HG03097 (cell line): ENCODE data around the gene PPARA.
"Not testable (repeated sequence)": the region's sequence is repeated elsewhere in the genome, so short reads cannot be mapped to it uniquely, and the experiment has no call there.

Experiments
- ATAC-seq: cut with Tn5 transposase; IDR thresholded peaks from one replicate; pipeline ENCODE4 v1.9.1; 2021; ENCODE audit not compliant: unreplicated experiment, low FRiP score

The PPARA gene

DNA sequence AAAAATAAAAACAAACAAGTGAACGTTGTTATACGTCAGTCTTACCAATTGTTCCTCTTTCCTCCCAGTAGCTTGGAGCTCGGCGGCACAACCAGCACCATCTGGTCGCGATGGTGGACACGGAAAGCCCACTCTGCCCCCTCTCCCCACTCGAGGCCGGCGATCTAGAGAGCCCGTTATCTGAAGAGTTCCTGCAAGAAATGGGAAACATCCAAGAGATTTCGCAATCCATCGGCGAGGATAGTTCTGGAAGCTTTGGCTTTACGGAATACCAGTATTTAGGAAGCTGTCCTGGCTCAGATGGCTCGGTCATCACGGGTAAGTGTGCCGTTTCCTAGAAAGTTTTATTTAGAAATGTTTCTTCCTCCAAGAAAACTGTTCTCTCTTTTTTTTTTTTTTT lies 47.9 kb downstream of the PPARA start:
- no peak for ATAC-seq

DNA sequence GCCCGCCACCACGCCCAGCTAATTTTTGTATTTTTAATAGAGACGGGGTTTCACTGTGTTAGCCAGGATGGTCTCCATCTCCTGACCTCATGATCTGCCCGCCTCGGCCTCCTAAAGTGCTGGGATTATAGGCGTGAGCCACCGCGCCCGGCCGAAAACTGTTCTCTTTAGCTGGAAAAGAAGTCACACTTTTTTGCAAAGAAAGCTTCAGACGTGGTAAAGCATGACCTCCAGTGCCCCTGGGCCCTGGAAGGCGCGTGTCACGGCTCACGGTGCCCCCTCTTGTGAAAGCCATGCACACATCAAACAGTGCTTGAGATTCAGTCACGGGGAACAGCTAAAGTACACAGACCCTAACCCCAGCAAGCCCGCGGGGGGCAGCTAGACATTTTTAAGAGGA lies 48.5 kb downstream of the PPARA start:
- ATAC-seq: not testable (repeated sequence)

- no peak for ATAC-seq
Measured at GRCh38 chr22:46201059-46201757, 50.9 kb downstream of the PPARA start.

DNA sequence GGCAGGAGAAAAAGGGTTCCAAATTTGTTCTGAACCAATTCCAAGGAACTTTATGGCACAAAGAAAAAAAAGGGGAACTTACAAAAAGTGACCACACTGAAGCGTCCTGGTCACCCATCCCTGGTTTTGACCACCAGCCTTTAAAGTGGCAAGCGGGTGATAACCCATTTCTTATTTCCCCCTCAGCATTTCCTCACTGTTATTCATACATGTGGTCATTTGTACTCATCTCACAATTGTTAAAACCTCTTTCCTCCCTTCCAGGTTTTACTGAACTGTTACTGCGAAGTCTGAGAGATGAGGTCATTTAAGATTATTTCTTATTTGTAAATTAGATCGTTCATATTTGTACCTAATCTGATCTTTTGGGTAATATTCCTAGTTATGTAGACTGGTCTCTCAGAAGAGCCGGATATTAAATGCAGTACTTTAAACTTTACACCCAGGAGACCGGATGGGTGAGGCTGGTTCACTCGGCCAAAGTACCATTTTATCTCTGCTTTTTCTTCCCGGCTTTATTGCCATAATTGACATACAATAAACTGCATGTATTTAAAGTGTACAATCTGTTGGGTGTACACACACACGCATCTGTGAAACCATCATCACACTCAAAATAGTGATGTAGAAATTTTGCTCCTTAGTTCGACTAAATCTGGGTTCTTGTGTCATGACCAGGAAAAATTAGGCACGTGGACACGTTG lies 52.7 kb downstream of the PPARA start:
- no peak for ATAC-seq

DNA sequence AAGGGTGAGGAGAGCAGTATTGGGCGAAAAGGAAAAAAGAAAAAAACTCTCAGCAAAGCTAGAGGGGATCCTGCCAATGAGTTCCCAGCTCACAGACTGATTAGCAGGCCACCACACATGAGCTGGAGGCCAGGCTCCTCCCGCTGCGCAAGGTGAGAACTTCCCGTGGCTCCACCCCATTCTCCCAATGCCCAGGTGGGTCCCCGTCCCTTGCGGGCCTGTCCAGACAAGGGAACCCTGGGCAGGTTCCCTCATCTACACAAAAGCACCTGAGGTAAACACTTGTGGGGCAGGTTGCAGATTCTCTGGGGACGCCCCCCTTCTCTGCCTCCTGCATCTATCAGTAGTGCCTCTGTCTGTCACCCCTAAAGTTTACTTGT lies 53.3 kb downstream of the PPARA start:
- no peak for ATAC-seq

DNA sequence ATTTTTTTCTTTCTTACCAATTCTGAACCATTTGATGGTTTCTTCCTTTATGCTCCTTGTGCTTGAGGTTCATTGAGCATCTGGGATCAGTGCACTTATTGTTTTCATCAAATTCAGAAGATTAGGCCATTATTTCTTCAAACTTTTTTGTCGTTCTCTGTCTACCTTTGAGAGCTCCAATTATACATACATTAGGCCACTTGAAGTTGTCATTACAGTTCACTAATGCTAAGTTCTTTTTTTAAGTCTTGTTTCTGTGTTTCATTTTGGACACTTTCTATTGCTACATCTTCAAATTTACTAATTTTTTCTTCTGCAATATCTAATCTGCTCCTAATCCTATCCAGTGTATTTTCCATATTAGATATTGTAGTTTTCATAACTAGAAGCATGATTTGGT lies 58.9 kb downstream of the PPARA start:
- no peak for ATAC-seq

GRCh38 chr22:46212195-46212594 lies 61.9 kb downstream of the PPARA start:
- no peak for ATAC-seq

GRCh38 chr22:46213052-46213451 lies 62.7 kb downstream of the PPARA start:
- ATAC-seq: no peak

- ATAC-seq: no peak
Measured at GRCh38 chr22:46214149-46214548, 63.8 kb downstream of the PPARA start.

DNA sequence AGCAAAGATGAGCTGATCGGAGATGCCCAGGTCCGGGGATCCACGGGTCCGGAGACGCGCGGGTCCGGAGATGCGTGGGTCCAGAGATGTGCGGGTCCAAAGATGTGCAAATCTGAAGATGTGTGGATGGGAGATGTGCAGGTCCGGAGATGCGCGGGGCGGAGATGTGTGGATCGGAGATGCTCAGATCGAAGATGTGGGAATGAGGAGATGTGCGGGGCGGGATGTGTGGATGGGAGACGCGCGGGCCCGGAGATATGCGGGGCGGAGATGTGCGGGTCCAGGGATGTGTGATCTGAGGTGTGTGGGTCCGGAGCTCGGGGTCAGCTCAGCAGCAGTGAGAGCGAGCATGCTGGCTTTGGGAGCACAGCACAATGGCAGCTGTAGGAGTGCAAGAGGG lies 64.3 kb downstream of the PPARA start:
- no peak for ATAC-seq

GRCh38 chr22:46219636-46220035 lies 69.3 kb downstream of the PPARA start:
- ATAC-seq: no peak

- no peak for ATAC-seq
Measured at GRCh38 chr22:46220921-46221320, 70.6 kb downstream of the PPARA start.

DNA sequence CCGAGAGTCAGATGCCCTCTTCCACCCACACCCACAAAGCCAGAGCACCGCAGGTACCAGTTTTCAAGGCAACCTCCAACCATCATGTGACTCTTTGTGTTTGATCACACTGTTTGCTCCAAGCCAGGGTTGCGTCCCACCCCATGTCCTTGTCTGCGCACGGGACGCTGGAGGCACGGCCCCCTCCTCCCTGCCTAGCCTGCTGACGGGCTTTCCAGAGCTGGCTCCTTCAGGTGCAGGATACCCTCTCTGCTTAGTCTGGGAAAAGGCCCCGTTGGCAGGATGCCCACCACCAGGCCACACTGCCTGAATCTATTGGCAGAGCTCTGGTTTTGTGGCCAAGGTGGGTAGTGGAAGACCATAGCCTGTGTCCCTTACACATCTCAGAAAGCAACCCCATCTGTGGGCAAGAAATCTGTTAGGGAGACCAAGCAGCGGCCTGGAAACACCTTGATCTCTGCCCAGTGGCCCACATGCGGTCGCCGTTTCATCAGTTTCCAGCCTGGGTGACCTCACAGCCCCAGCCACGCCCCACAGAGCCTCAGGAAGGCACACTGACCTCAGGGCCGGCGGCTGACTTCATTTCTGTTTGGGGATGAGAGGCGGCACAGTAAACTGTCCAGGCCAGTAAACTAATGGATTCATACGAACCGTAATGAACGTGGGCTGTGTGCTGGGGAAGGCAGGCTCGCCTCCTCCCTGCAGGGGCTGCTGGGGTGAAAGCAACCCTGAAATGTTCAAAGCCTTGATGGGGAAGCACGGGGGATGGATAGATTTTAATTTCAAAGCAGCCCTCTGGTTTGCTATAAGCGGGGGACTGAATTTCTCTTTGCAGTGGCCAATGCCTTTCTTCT lies 73.9 kb downstream of the PPARA start:
- no peak for ATAC-seq

GRCh38 chr22:46224898-46225290 lies 74.6 kb downstream of the PPARA start:
- ATAC-seq: no peak

- no peak for ATAC-seq
Measured at GRCh38 chr22:46225631-46226030, 75.3 kb downstream of the PPARA start.

DNA sequence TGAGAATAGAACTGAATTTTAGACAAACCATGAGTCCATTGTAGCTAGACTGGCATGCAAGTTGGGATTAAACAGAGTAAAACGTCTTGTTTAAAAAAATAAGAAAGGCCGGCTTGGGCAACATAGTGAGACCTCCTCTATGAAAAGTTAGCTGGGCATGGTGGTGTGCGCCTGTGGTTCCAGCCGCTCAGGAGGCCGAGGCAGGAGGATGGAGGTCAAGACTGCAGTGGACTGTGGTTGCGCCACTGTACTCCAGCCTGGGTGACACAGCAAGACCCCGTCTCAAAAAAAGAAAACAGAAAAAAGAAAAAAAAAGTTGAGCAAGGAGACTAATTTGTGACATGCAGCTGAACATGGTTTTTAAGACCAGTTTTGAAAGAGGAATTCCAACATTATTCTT lies 76.3 kb downstream of the PPARA start:
- no peak for ATAC-seq

DNA sequence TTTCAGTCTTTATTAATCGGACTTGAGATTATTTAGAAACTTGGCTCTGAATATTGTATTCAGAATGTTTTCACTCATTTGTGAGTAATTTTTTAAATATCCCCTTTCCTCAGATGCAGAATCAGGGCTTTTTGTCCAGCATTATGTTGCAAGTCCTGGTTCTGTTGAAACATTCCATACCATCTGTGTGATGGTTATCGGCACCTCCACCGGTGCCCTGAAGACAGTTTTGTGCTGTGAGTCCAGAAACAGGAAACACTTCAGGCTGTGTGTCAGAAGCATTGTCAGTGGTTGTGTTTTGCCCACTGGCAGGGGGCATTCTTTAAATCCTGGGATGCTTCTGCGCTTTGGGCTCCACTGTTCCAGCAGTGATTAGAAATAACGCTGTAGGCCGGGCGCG lies 79.4 kb downstream of the PPARA start:
- no peak for ATAC-seq

GRCh38 chr22:46230262-46230901 lies 80.1 kb downstream of the PPARA start:
- no peak for ATAC-seq

DNA sequence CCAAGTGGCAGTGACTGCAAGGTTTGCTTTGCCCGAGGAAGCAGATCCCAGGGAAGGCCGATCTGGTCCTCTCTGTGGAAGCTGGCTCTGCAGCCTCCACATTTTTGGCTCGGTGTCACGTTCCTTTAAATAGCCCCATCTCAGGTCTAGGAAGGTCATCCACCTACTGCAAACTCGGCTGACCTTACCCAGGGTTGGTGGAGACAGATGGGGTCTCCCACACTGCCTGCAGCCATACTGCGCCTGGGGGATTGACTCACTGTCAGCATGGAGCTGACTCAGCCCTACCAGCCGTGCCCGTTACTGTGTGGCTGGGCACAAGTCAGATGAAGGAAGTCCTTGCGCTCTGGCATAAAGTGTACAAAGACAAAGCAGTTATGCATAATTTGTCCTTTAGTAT lies 82.9 kb downstream of the PPARA start:
- ATAC-seq: no peak

DNA sequence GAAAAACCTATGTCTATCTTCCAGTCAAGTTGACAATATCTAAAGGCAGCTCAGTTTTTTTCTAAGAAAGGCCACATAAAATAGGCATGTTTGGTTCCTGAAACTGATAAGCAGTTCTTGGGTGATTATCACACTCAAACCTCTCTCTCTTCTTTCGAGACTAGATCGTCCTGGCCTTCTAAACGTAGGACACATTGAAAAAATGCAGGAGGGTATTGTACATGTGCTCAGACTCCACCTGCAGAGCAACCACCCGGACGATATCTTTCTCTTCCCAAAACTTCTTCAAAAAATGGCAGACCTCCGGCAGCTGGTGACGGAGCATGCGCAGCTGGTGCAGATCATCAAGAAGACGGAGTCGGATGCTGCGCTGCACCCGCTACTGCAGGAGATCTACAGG lies 84.6 kb downstream of the PPARA start:
- no peak for ATAC-seq
